Measurements from ENCODE around the gene ZNF358.
A peak's percentile ranks its signal among the peaks of the same experiment; 100 is the strongest.

The ZNF358 gene

DNA sequence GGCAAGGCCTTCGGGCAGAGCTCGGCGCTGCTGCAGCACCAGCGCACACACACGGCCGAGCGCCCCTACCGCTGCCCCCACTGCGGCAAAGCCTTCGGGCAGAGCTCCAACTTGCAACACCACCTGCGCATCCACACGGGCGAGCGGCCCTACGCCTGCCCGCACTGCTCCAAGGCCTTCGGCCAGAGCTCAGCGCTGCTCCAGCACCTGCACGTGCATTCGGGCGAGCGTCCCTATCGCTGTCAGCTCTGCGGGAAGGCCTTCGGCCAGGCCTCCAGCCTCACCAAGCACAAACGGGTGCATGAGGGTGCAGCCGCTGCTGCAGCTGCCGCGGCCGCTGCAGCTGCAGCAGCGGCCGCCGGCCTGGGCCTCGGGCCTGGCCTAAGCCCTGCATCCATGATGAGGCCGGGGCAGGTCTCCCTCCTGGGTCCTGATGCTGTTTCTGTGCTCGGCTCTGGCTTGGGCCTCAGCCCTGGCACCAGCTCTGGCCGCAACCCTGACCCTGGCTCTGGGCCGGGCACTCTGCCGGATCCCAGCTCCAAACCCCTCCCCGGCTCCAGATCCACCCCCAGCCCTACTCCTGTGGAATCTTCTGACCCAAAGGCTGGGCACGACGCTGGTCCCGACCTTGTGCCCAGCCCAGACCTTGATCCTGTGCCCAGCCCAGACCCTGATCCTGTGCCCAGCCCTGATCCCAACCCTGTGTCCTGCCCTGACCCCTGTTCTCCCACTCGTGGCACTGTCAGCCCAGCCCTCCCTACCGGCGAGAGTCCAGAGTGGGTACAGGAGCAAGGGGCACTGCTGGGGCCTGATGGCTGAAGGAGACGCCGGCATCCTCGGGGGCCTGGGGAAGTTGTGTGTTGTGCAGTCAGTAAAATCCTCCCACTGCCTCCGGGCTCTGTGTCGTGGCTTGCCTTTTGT is 4.5 kb downstream of the ZNF358 start:
- no peak for DNase-seq (ENCODE audit: low read depth in 2 of 2)

DNA sequence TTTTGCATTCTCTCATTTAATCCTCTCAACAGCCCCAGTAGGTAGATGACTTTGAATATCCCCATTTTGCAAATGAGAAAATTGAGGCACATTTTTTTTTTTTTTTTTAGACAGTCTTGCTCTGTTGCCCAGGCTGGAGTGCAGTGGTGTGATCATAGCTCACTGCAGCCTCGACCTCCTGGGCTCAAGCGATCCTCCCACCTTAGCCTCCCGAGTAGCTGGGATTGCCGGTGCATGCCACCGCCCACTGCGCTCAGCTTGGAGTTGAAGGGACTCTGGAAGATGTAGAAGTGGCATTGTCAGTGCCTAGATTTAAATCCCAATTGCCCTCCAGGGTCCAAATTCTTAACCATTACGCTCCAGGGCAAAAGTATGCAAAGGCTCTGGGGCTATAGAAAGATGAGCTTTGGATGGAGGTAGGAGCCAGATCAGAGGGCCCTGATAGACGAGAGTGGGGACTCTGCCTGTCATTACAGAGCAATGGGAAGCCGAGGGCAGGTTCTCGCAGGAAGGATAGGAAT is 5.7 kb downstream of the ZNF358 start:
- no peak for DNase-seq (ENCODE audit: low read depth in 2 of 2)

DNA sequence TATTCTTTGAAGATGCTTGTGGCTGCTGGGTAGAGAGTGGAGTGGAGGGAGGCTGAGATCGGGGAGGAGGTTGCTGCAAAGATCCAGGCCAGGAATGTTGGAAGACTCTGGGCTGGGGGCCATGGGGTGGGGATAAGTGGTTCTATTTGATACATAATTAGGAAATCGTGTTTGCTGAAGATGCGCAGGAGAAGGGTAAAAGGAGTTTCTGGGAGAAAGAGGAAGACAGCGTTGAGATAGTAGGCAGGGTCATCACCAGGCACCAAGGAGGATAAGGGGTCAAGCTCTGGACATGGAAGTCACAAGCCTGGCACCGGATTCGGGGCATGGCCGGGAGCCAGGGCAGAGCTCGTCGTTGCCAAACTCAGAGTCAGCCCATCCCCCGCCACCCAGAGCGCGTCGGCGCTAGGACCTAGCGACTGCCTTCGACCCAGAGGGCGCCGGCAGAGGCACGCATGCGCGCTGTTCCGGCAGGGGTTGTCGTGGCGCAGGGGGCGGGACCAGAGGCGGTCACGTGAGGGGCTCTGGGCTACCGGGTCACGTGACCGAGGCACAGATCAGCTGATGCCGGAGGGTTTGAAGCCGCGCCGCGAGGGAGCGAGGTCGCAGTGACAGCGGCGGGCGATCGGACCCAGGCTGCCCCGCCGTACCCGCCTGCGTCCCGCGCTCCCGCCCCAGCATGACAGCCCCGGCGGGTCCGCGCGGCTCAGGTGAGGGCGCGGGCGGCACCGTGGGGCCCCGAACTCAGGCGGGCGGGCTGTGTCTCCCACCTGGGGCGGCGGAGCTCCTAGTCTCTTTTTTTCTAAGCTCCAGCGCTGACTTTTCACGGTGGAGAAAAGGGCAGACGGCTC is 6.4 kb downstream of the ZNF358 start, which contains the start of gene MCOLN1:
TSS of gene MCOLN1 (plus strand) at position 553 of the 851 bp plus-strand sequence. CDS start at position 680, 127 bp downstream.
- DNase-seq (ENCODE audit: low read depth in 2 of 2), result peak; percentile 98 to 99

DNA sequence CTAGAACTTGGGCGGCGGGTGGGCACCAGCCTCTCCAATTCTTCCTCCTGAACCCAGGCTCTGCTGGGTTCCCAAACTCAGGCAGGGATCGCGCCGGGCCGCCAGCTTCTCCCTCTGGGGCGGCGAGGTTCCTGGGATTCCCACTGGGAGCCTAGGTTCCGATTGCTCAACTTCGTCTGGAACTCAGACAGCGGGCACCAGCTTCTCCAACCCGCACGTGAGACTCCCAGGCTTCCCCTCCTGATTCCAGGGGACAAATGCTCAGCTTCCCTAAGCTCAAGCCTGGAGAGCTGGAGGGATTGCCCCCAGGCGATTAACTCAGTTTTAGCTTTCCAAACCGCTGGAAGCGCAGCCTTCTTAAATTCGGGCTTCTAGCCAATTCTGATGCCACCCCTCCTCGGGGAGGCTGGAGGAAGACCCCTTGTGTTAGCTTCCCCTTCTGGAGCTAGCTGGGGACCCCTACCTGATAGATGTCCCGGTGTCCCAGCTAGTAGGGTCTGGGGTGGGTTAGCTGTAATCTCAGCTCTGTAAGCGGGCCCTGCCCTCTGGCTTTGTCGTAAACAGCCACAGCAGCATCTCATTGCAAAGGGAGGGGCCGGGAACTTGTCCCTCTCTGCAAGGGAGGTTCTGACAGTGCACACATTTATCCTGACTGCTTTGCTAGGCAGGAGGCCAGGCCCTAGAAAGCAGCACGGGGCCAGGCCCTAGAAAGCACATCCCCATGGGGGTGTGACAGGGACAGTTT is 7.2 kb downstream of the ZNF358 start:
- no peak for DNase-seq (ENCODE audit: low read depth in 2 of 2)

DNA sequence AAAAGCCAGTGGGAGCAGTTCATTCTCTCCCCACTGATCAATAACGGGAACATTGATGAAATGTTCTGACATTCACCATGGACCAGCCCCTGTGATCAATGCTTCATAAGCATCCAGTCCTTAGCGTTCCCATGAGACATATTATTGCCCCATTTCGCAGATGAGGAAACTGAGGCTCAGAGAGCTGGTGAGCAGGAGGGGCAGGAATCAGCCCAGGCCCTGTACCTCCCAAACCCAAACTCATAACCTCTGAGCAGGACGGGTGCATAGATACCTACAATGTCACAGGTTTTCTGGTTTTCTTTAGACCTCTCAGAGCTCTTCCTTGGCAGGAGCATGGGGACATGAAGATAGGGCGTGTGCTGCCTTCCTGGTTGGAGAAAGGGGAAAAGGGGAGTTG is 8.6 kb downstream of the ZNF358 start:
- DNase-seq (ENCODE audit: low read depth in 2 of 2), result no peak

DNA sequence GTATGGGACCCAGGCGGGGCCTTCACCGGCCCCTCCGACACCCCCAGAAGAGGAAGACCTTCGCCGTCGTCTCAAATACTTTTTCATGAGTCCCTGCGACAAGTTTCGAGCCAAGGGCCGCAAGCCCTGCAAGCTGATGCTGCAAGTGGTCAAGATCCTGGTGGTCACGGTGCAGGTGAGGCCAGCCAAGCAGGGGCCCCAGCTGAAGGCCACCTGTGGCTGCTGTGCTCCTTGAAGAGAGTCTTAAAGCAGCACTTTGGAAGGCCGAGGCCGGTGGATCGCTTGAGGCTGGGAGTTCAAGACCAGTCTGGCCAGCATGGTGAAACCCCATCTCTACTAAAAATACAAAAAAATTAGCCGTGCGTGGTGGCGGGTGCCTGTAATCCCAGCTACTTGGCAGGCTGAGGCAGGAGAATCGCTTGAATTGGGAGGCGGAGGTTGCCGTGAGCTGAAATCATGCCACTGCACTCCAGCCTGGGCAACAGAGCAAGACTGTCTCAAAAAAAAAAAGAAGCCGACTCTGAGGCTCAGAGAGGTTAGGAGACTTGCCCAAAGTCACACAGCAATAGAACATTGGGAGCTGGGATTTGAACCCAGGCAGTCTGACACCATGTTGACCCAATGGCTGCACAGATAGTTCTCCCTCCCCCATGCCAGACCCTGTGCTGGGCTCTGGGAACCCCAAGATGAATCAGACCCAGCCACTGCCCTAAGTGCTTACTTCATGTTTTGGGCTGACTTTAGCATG is 9.3 kb downstream of the ZNF358 start:
- no peak for DNase-seq (ENCODE audit: low read depth in 2 of 2)

DNA sequence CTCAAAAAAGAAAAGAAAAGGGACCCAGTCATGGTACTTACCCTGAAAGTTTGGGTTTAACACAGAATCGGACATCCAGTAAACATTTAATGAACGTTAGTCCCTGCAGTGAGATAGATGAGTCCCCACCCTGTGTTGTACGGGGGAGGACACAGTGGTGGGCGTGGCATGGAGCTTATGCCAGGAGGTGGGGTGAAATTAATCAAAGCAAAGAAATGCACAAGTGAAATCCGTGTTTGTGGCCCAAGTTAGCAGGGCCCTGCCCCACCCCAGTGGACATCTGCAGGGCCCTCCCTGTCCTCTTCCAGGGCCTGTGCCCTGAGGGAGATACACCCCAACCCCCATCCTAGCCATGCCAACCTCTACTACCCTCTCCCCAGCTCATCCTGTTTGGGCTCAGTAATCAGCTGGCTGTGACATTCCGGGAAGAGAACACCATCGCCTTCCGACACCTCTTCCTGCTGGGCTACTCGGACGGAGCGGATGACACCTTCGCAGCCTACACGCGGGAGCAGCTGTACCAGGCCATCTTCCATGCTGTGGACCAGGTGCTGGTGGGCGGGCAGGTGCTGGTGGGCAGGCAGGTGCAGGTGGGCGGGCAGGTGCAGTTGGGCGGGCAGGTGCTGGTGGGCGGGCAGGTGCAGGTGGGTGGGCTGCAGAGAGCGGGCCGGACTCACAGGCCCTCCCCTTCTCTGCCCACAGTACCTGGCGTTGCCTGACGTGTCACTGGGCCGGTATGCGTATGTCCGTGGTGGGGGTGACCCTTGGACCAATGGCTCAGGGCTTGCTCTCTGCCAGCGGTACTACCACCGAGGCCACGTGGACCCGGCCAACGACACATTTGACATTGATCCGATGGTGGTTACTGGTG is 10.4 kb downstream of the ZNF358 start:
- DNase-seq (ENCODE audit: low read depth in 2 of 2), result no peak

DNA sequence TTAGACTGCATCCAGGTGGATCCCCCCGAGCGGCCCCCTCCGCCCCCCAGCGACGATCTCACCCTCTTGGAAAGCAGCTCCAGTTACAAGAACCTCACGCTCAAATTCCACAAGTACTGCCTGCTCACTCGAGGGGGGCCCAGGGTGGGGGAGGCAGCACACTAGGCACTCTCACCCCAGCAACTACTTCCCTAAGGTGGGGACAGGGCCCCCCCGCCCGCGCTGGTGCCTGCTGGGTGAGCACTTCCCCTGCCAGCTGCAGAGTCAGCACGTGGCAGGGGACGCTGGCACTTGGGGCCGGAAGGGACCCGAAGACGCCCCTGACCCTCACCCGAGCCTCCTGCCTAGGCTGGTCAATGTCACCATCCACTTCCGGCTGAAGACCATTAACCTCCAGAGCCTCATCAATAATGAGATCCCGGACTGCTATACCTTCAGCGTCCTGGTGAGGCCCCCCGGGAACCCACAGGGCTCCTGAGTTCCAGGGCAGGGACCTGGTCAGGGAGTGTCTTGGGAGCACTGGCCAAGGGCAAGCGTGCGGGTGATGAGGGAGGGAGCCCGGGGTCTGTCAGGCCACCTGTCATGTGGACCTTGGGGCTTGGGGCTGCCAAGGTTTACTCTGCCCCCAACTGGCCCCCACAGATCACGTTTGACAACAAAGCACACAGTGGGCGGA is 11.8 kb downstream of the ZNF358 start:
- no peak for DNase-seq (ENCODE audit: low read depth in 2 of 2)

DNA sequence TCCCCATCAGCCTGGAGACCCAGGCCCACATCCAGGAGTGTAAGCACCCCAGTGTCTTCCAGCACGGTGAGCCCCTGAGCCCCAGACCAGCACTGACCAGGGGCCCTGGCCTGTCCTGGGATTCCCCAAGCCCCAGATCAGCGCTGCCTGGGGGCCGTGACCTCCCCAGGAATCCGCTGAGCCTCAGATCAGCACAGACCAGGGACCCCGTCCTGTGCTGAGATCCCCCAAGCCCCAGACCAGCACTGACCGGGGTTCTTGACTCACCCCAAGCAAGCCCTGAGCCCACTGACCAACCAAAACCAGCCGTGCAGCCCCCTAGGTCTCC is 12.3 kb downstream of the ZNF358 start:
- DNase-seq (ENCODE audit: low read depth in 2 of 2), result no peak

DNA sequence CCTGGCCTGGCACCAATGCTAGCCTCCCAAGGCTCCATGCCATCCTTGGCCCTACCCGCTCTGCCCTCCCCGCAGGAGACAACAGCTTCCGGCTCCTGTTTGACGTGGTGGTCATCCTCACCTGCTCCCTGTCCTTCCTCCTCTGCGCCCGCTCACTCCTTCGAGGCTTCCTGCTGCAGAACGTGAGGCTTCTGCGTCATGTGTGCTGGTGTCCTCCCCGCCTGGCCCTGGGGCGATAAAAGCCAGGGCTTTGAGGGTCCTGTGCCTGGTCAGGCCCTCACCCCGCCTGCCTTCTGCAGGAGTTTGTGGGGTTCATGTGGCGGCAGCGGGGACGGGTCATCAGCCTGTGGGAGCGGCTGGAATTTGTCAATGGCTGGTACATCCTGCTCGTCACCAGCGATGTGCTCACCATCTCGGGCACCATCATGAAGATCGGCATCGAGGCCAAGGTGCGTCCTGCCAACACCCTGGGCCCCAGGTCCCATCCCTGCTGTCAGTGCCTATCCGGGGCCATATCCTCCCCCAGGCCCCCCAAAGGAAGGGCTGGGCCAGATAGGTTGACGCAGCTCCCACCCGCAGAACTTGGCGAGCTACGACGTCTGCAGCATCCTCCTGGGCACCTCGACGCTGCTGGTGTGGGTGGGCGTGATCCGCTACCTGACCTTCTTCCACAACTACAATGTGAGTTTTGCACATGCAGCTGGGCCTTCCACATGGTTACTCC is 12.8 kb downstream of the ZNF358 start:
- no peak for DNase-seq (ENCODE audit: low read depth in 2 of 2)

DNA sequence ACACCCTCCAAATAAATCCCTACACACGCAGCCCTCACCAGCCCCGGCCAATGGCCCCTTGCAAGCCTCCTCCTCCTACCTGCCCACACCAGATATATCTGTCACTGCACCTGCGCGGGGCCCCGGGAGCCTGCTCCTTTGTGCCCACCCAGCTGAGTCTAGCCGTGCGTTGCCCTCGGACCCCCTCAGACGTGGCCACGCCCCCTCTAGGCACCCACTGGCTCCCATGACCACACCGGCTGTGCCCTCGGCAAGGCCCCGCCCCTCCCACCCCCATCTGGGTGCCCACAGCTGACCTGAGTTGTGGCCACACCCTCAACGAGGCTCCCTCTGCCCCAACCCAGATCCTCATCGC is 13.3 kb downstream of the ZNF358 start:
- no peak for DNase-seq (ENCODE audit: low read depth in 2 of 2)

DNA sequence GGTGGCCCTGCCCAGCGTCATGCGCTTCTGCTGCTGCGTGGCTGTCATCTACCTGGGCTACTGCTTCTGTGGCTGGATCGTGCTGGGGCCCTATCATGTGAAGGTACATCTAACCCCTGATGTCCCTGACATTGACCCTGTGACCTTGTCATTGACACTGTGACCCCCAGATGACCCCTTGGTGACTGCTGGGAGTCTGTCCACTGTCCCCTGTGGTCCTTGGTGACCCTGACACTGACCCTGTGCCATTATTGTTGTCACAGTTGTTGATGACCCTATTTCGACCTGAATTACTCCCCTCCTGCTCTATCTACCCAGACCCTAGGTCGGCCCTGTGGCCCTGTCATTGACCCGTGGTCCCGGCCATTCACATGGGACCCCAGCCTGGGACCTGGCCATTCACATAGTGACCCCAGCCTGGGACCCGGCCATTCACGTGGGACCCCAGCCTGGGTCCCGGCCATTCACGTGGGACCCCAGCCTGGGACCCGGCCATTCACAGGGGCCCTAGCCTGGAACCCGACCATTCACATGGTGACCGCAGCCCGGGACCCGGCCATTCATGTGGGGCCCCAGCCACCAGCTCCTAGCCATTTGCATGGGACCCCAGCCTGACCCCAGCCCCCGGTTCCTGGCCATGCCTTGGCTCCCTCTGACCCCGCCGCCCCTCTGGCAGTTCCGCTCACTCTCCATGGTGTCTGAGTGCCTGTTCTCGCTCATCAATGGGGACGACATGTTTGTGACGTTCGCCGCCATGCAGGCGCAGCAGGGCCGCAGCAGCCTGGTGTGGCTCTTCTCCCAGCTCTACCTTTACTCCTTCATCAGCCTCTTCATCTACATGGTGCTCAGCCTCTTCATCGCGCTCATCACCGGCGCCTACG is 13.9 kb downstream of the ZNF358 start:
- DNase-seq (ENCODE audit: low read depth in 2 of 2), result no peak

DNA sequence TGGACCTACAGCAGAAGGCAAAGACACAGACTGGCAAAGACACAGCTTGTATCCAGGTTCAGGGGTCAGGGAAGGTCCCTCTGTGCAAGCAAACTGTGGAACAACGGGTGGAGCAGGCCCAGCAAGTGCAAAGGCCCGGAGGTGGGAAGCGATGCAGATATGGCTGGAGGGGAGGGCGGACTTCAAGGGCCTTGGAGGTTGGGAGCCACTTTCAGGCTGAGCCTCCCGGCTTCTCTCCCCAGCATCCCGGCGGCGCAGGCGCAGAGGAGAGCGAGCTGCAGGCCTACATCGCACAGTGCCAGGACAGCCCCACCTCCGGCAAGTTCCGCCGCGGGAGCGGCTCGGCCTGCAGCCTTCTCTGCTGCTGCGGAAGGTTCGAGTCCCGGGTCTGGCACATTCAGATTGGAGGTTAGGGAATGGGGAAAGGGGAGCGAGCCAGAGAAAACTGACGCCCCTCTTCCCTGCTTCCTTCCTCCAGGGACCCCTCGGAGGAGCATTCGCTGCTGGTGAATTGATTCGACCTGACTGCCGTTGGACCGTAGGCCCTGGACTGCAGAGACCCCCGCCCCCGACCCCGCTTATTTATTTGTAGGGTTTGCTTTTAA is 17.5 kb downstream of the ZNF358 start:
- no peak for DNase-seq (ENCODE audit: low read depth in 2 of 2)

DNA sequence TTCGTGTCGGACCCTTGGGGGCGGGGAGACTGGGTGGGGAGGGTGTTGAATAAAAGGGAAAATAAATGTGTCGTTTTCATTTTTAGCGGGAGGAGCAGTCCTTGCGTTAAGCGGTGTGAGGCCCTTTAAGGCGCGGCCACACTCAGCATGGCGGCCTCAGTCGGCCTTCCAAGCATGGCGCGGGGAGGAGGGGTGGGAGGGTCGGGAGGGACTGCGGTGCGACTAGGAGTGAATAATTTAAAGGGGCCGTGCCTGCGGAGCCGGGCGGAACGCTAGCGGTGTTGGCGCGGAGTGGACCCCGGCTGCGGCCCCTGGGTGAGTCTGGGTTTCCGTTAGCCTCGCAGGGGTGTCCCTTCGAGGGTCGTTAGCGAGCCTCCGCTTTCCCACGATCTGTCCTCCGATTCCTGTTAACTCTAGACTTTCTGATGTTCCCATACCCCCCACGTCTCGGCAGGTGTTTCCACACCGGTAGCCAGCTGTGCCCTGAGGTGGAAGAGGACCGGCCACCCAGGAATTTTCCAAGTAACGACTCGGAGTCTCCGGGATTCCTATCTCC is 18.1 kb downstream of the ZNF358 start:
- DNase-seq (ENCODE audit: low read depth in 2 of 2), result peak; percentile 68 to 79

DNA sequence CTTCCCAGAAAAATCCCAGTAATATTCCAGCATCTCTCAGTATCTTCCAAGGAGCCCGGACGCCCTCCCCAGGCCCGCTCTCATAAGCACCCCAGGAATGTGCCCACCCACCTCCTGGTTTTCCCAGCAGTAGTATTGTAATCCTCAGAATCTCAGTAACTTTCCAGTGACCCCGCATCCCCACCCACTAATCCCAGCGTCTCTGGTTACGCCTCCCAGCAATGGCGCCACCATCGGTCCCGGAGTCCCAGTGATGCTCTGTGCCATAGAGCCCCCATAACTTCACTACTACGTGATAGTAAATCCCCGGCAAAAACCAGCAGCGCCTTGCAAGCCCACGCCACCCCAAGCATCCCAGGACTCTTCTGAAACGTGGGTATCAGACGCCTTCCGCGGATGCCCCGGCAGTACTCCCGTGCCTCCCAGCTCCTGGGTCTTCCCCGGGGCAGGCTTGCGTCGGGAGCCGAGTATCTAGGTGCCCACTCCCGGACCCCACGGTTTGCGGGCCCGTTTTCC is 18.7 kb downstream of the ZNF358 start:
- DNase-seq (ENCODE audit: low read depth in 2 of 2), result no peak

DNA sequence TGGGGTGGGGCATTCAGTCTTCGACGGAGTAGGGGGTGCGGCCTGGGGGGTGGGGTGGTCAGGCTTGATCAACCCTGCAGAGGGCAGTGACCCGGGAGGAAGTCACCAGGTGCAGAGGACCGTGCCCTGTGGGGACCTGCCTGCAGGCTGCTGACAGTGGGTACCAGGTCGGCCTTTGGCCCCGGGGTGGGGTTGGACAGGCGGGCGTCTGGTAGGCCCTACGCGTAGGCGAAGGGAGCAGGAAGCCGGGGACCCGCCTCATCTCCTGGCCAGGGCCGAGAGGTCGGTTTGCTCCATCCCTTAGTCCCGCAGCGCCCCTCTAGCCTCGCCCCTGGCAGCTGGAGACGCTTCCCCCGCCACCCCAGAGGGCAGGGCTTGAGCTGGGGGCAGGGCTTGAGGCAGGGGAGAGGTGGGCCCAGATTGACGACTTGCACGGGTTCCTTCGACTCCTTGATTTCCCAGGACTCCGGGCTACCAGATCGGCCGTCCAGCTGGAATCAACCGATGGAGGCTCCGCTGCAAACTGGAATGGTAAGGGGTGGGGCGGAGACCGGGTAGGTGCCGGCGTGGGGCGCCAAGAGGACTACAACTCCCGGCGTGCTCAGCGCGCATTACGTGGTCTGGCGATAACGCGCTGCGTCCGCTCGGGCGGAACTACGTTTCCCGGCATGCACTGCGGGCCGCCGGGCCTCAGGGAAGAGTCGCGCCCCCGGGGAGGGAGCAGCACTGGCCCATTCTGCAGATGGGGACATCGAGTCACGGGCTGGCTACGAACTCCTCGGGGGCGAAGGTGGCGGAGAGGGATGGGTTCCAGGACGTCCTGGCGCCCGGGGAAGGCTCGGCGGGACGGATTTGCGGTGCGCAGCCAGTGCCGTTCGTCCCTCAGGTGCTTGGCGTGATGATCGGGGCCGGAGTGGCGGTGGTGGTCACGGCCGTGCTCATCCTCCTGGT is 19.4 kb downstream of the ZNF358 start, which contains the start of gene PNPLA6:
TSS of gene PNPLA6 (plus strand) at position 671 of the 951 bp plus-strand sequence. CDS start at position 743, 72 bp downstream.
- DNase-seq (ENCODE audit: low read depth in 2 of 2), result peak; percentile 83 to 91

Measured in stimulated activated CD8-positive, alpha-beta memory T cell treated with anti-CD3 and anti-CD28 coated beads, Interleukin-7, amount 100 ng/mL, for 4 hours (primary cell).